ENCODE measurements around the gene SLC39A8.
"Not testable (repeated sequence)": the region's sequence is repeated elsewhere in the genome, so short reads cannot be mapped to it uniquely, and the experiment has no call there.

Gene SLC39A8

DNA sequence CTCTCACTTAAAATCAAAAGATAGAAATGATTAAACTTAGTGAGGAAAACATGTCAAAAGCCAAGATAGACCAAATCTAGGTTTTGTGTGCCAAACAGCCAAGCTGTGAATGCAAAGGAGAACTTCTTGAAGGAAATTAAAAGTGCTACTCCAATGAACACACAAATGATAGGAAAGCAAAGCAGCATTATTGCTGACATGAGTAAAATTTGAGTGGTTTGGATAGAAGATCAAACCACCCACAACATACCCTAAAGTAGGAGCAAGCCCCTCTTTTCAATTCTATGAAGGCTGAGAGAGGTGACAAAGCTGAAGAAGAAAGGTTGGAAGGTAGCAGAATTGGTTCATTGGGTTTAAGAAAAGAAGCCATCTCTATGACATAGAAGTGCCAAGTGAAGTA is 56.8 kb downstream of the SLC39A8 start:
- H3K36me3 ChIP-seq (ENCODE audit: control insufficient read depth, low read length) = peaks cover 28% of the 10 kb centered on the region
- no peak overlapping the region for H3K4me3 ChIP-seq (ENCODE audit: low read length)
- H3K79me2 ChIP-seq (ENCODE audit: control insufficient read depth, low read length) = no peaks in the 10 kb centered on the region
- H3K9me3 ChIP-seq (ENCODE audit: control insufficient read depth, insufficient read depth, low read length) = no peaks in the 10 kb centered on the region
- H3K9me2 ChIP-seq (replicated peaks; ENCODE audit: control insufficient read depth, low read length) = no peaks in the 10 kb centered on the region
- no peaks in the 10 kb centered on the region for H3F3A ChIP-seq (ENCODE audit: control insufficient read depth, insufficient read depth)
- TF ChIP-seq EZH2phosphoT487 (IDR thresholded peaks at IDR 0.05; ENCODE audit: borderline replicate concordance, low read length) = no peak
- TF ChIP-seq, protein P1, sequence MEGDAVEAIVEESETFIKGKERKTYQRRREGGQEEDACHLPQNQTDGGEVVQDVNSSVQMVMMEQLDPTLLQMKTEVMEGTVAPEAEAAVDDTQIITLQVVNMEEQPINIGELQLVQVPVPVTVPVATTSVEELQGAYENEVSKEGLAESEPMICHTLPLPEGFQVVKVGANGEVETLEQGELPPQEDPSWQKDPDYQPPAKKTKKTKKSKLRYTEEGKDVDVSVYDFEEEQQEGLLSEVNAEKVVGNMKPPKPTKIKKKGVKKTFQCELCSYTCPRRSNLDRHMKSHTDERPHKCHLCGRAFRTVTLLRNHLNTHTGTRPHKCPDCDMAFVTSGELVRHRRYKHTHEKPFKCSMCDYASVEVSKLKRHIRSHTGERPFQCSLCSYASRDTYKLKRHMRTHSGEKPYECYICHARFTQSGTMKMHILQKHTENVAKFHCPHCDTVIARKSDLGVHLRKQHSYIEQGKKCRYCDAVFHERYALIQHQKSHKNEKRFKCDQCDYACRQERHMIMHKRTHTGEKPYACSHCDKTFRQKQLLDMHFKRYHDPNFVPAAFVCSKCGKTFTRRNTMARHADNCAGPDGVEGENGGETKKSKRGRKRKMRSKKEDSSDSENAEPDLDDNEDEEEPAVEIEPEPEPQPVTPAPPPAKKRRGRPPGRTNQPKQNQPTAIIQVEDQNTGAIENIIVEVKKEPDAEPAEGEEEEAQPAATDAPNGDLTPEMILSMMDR (IDR thresholded peaks at IDR 0.05; ENCODE audit: low read depth, low read length, poor library complexity, severe bottlenecking) = no peak
- no peaks in the 10 kb centered on the region for H3K4me1 ChIP-seq (ENCODE audit: control insufficient read depth, low read length)
- H3K4me2 ChIP-seq (ENCODE audit: low read length) = no peak overlapping the region
- H4K20me1 ChIP-seq (ENCODE audit: control insufficient read depth, insufficient read depth, low read depth, low read length) = no peaks in the 10 kb centered on the region
- H3K27me3 ChIP-seq (ENCODE audit: control insufficient read depth, low read length) = no peaks in the 10 kb centered on the region
- H3K27ac ChIP-seq (ENCODE audit: low read depth, low read length) = no peak overlapping the region

DNA sequence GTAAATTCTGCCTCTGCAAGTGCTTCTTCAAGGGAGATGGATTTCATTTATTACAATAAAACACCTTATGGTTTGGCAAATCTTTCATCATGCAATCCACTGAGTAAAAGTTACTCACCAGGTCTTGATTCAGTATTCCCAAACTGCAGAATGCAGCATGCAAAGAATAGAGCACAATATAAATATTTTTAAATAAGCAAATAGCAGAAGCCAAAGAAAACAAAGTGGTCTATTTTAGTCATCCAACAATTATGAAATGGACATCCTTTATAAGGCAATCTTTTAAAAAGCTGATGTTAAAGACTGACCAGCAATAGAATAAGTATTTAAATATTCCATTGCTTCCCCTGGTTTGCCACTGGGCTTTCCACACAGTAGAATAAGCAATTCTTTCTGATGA is 59.5 kb downstream of the SLC39A8 start:
- Histone ChIP-seq H3K4me3 (ENCODE audit: low read length) (no peak overlapping the region), H3K9me2 (replicated peaks; ENCODE audit: control insufficient read depth, low read length) (no peaks in the 10 kb centered on the region), H3K79me2 (ENCODE audit: control insufficient read depth, low read length) (no peaks in the 10 kb centered on the region), H3K27ac (ENCODE audit: low read depth, low read length) (no peak overlapping the region), H3K4me1 (ENCODE audit: control insufficient read depth, low read length) (no peaks in the 10 kb centered on the region), H3K36me3 (ENCODE audit: control insufficient read depth, low read length) (peaks cover 16% of the 10 kb centered on the region), H3K9me3 (ENCODE audit: control insufficient read depth, insufficient read depth, low read length) (no peaks in the 10 kb centered on the region), H3K27me3 (ENCODE audit: control insufficient read depth, low read length) (no peaks in the 10 kb centered on the region), H3K4me2 (ENCODE audit: low read length) (no peak overlapping the region), H3F3A (ENCODE audit: control insufficient read depth, insufficient read depth) (no peaks in the 10 kb centered on the region), H4K20me1 (ENCODE audit: control insufficient read depth, insufficient read depth, low read depth, low read length) (no peaks in the 10 kb centered on the region)
- TF ChIP-seq, protein P1 (IDR thresholded peaks at IDR 0.05; ENCODE audit: low read depth, low read length, poor library complexity, severe bottlenecking) = no peak
- no peak for TF ChIP-seq EZH2phosphoT487 (IDR thresholded peaks at IDR 0.05; ENCODE audit: borderline replicate concordance, low read length)

DNA sequence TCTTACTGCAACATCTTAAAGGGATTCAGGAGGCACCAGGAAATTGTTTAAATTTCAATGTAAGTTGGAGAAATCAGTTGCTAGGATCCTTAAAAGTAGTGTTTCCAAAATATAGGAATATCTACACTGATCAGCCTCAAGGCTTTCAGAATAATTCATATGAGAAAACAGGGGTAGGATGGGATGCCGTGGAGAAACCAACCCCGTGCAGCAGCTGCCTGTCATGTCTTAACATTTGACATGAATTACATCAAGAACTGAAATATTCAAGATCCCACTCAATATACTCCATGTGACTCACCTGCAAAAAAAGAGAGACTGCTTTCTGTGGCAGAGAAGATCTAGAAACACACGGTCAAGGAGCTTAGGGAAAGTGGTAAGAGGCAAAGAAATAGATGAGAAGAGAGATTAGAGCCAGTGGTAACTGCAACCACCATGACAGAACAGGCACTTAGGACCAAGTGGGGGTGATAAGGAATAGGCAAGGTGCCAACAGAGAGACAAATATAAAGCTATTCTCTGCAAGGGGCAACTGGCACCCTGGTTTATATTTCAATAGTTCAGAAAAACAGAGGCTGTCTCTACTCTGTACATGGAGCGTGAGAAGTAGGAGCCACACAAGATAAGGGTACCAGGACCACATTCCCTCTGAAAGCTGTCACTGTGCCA is 64.0 kb downstream of the SLC39A8 start:
- Histone ChIP-seq H3K4me1 (ENCODE audit: control insufficient read depth, low read length) (no peaks in the 10 kb centered on the region), H3K36me3 (ENCODE audit: control insufficient read depth, low read length) (no peaks in the 10 kb centered on the region; the same call in 1 of the 2 replicates), H3K9me3 (ENCODE audit: control insufficient read depth, insufficient read depth, low read length) (no peaks in the 10 kb centered on the region), H3K9me2 (replicated peaks; ENCODE audit: control insufficient read depth, low read length) (no peaks in the 10 kb centered on the region), H3K27me3 (ENCODE audit: control insufficient read depth, low read length) (no peaks in the 10 kb centered on the region), H3F3A (ENCODE audit: control insufficient read depth, insufficient read depth) (no peaks in the 10 kb centered on the region), H3K4me3 (ENCODE audit: low read length) (no peak overlapping the region), H3K27ac (ENCODE audit: low read depth, low read length) (no peak overlapping the region), H3K4me2 (ENCODE audit: low read length) (no peak overlapping the region), H4K20me1 (ENCODE audit: control insufficient read depth, insufficient read depth, low read depth, low read length) (no peaks in the 10 kb centered on the region), H3K79me2 (ENCODE audit: control insufficient read depth, low read length) (no peaks in the 10 kb centered on the region; the same call in 1 of the 2 replicates)
- TF ChIP-seq EZH2phosphoT487 (IDR thresholded peaks at IDR 0.05; ENCODE audit: borderline replicate concordance, low read length) = no peak
- TF ChIP-seq, protein P1 (IDR thresholded peaks at IDR 0.05; ENCODE audit: low read depth, low read length, poor library complexity, severe bottlenecking) = no peak

DNA sequence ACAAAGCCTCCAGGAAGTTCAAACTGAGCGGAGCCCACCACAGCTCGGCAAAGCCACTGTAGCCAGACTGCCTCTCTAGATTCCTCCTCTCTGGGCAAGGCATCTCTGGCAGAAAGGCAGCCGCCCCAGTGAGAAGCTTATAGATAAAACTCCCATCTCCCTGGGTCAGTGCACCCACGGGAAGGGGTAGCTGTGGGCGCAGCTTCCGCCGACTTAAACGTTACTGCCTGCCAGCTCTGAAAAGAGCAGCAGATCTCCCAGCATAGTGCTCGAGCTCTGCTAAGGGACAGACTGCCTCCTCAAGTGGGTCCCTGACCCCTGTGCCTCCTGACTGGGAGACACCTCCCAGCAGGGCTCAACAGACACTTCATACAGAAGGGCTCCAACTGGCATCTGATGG is 72.0 kb downstream of the SLC39A8 start:
- not testable (repeated sequence) for H3K4me1 ChIP-seq (ENCODE audit: control insufficient read depth, low read length); H3K36me3 ChIP-seq (ENCODE audit: control insufficient read depth, low read length)

More for the DNA sequence above, 72.0 kb downstream of the SLC39A8 start:
- not testable (repeated sequence) for H3K27ac ChIP-seq (ENCODE audit: low read depth, low read length); H3K9me2 ChIP-seq (replicated peaks; ENCODE audit: control insufficient read depth, low read length); H4K20me1 ChIP-seq (ENCODE audit: control insufficient read depth, insufficient read depth, low read depth, low read length); H3F3A ChIP-seq (ENCODE audit: control insufficient read depth, insufficient read depth); H3K79me2 ChIP-seq (ENCODE audit: control insufficient read depth, low read length); H3K27me3 ChIP-seq (ENCODE audit: control insufficient read depth, low read length); H3K4me3 ChIP-seq (ENCODE audit: low read length); H3K4me2 ChIP-seq (ENCODE audit: low read length); H3K9me3 ChIP-seq (ENCODE audit: control insufficient read depth, insufficient read depth, low read length)

All from DOHH2 (cell line).